Measurements from ENCODE around the gene CREB3.

CREB3 gene

DNA sequence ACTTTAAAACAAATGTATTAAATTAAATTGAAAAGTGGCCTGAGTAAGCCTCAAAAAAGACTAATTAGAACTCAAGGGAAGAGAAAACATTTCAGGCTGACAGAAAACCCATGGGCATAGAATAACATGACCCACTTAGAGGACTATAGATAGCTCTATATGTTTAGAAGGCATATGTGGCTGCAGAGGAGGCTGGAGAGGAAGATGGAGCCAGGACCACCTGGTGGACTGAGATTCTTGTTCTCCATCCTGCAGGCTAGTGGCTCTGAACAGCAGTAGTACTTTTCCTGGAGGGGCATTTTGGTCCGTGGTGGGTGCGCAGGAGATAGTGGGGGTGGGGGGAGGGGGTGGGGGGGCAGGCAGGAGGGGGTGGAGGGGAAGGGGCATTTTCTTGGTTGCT, 48.6 kb downstream of the CREB3 start:
- DNase-seq, result no peak

DNA sequence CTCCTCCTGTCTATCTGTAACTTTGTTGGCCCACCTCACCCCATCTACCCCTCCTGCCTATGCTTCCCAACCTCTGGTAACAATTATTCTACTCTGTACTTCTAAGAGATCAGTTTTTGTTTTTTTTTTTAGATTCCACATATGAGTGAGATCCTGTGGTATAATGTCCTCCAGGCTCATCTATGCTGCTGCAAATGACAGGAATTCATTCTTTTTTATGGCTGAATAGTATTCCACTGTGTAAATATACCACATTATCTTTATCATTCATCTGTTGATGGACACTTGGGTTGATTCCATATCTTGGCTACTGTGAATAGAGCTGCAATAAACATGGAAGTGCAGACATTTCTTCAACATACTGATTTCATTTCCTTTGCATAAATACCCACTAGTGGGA, 51.0 kb downstream of the CREB3 start:
- no peak for DNase-seq
